Stimulated activated CD4-positive, alpha-beta T cell treated with anti-CD3 and anti-CD28 coated beads, Interleukin-4, amount 100 ng/mL, for 48 hours (primary cell): ENCODE measurements around the gene TUBB4B.
"Not testable (repeated sequence)": the region's sequence is repeated elsewhere in the genome, so short reads cannot be mapped to it uniquely, and the experiment has no call there.

Experiments
- DNase-seq, 2 donors: peaks; one replicate each; pipeline ENCODE4 v3.0.0-alpha.2; 2020; ENCODE audit warnings: low read depth in 2 of 2

The TUBB4B gene

GRCh38 chr9:137236238-137236935 lies 4.7 kb upstream of the TUBB4B start:
- peak; percentile 89 to 92 for DNase-seq

DNA sequence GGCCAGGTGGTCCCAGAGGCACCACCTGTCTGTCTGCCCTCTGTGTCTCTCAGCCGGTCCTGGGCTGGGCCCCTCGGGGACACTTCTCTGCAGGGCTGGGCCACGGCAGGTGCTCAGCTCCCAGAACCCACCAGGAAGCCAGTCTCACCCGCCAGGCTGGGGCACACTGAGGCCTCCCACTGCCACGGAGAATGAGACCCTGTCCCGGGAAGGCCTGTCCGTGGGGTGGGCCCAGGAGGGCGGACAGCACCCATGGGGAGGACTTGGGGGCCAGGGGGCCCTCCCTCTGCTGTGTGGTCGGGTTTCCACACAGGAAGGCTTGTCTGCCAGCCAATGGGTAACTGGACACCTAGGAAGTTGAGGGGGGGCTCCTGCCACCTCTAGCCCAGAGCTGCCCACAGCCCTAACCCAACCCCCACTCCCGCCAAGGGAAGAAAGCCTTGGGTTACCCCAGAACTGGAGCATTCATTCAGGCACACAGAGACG lies 4.1 kb upstream of the TUBB4B start:
- no peak for DNase-seq

DNA sequence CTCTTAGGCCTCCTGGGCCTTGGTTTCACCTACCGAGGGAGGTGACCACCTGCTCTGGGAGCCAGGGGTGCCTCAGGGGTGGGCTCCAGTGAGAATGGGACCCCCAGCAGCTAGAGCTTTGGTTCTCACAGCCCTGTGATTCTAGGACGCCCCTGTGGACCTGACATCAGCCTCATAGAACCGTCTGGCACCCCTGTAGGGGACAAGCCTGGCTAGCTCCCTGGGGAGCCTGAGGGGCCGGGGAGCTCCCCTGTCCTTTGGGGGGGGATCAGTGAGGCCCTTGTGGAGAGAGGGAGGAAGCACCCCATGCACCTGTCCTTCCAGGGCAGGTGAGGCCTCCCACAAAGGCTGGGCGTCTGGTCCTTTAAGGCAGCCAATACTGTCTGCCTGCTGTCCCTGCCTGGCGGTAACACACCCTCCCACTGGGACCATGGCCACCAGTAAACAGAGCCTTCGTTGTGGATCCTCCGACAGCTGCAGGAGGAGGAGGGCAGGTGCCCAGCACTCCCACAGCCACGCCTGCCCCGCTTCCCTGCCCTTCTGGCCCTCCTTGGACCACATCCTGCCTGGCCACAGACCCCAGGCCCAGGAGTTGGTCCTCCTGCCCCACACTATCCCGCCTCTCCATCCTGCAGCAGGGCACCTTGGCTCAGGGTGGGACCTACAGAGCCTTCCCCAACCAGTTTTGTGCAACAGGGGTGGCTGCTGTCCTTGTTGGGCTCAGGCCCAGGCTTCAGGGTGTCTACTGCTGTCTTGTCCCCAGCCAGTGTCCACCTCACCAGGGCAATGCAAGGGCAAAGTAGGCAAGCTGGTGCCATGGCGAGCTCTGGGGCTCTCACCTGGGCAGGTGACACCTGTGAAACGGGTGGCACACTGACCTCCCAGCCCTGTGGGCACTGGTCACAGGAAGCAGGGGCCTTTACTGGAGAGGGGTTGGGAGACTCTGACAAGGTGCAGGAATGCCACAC lies 3.0 kb upstream of the TUBB4B start:
- no peak for DNase-seq

DNA sequence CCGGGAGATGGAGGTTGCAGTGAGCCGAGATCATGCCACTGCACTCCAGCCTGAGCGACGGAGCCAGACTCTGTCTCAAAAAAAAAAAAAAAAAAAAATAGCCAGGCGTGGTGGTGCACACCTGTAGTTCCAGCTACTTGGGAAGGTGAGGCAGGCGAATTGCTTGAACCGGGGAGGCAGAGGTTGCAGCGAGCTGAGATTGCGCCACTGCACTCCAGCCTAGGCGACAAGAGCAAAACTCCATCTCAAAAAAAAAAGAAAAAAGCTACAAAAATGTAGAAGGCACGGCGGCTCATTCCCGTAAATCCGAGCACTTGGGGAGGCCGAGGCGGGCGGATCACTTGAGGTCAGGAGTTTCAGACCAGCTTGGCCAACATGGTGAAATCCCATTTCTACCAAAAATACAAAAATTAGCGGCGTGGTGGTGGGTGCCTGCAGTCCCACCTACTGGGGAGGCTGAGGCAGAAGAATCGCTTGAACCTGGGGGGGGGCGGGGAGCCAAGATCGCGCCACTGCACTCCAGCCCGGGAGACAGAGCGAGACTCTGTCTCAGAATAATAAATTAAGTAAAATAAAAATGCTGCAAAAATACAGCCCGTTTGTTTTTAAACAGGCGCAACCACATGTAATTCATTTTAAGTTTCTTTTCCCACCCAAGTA lies 1.4 kb upstream of the TUBB4B start:
- DNase-seq: not testable (repeated sequence)

DNA sequence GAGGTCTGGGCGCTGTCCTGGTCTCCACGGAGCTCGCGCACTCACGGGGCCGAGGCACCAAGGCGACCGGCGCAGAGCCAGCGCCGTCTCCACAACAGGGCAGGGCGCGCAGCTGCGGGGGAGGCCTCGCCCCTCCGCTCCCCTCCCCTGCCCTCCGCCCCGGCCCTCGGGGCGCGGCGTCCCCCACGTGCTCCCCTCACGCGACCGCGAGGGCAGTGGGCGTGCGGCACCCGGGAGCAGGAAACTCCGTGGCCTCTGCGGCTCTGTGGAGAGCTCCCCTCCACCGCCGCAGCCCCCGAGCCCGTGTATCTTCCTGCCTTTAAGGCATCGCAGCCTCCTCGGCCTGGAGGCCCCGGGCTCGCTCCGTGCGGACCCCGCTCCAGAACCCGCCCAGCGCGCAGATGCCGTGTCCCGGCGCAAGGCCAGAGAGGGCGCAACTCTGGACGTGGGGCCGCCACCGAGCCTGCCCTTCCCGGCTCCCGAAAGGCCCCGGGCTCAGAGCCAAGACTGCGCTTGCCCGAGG lies 708 bp upstream of the TUBB4B start:
- peak; percentile 56 to 68 for DNase-seq

DNA sequence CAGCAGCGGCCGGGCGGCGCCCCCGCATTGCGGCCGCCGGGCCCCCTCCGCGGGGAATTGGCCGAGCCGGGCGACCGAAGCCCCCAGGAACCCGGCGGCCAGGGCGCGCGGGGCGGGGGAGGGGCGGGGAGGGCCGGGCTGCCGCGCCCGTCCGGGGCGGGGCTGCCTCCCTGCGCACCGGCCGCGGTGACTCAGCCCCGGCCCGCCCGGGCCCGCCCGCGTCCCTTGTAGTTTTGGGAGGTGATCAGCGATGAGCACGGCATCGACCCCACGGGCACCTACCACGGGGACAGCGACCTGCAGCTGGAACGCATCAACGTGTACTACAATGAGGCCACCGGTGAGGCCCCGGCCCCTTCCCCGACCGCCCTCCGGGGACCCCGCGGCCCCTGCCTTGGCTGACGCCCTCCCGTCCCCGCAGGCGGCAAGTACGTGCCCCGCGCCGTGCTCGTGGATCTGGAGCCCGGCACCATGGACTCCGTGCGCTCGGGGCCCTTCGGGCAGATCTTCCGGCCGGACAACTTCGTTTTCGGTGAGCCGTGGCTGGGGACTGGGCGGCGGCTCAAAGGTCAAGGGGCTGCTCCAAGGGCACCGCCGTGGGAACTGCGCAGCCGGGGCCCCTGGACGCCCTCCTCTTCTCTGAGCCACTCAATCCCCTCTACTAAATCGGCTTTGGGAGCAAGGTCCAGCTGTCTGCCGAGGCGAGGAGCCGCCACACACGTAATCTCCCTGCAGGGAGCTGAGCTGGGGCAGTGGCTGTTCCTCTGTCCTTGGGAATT lies 592 bp downstream of the TUBB4B start:
- DNase-seq: peak; percentile 55 to 63

- DNase-seq: no peak
These were observed 1.4 kb downstream of the TUBB4B start for GRCh38 chr9:137242269-137243203.

DNA sequence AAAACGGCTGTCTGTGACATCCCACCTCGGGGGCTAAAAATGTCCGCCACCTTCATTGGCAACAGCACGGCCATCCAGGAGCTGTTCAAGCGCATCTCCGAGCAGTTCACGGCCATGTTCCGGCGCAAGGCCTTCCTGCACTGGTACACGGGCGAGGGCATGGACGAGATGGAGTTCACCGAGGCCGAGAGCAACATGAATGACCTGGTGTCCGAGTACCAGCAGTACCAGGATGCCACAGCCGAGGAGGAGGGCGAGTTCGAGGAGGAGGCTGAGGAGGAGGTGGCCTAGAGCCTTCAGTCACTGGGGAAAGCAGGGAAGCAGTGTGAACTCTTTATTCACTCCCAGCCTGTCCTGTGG lies 2.2 kb downstream of the TUBB4B start:
- not testable (repeated sequence) for DNase-seq

GRCh38 chr9:137243626-137244485 lies 2.8 kb downstream of the TUBB4B start:
- DNase-seq: no peak

DNA sequence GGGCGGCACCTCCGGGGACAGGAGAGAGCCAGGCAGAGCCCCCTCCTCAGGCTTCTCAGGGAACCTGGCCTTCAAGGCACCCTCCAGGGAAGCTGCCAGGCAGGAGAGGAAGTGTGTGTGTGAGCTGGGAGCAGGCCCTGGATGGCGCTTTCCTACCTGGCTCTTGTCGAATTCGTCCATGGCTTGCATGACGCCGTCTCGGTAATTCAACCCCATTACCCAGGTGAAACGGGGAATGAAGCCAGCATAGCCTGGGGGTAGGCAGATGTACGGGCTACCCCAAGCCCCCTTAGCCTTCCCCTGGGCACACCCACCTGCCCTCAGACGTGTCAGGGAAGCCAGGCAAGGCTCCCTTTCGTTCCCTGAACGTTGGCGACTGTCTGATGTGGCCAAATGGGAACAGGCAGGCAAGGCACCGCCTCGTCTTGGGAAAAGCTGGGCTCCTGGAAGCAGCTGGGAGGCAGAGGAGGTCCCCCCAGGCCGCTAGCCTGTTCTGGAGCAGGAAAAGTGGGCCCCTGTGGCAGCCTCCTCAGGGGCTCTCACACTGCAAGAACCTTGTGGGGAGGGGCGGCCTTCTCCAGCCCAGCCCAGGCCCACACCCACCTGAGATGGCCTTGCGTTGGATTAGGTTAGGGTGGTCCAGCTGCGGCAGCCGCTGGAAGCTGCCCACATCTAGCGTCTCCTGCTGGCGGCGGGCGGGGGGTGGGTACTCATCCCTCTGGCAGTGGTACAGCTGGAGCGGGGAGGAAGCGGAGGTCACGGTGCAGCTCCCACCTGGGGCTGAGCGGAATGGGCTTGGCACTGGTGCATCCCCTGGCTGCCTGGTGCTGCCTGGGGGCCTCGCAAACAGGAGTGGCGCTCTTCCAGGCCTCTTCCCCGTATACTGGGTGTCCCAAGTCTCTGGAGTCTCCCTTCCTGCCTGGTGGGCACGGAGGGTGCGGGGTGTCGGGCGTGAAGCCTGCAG lies 3.7 kb downstream of the TUBB4B start:
- DNase-seq: no peak

DNA sequence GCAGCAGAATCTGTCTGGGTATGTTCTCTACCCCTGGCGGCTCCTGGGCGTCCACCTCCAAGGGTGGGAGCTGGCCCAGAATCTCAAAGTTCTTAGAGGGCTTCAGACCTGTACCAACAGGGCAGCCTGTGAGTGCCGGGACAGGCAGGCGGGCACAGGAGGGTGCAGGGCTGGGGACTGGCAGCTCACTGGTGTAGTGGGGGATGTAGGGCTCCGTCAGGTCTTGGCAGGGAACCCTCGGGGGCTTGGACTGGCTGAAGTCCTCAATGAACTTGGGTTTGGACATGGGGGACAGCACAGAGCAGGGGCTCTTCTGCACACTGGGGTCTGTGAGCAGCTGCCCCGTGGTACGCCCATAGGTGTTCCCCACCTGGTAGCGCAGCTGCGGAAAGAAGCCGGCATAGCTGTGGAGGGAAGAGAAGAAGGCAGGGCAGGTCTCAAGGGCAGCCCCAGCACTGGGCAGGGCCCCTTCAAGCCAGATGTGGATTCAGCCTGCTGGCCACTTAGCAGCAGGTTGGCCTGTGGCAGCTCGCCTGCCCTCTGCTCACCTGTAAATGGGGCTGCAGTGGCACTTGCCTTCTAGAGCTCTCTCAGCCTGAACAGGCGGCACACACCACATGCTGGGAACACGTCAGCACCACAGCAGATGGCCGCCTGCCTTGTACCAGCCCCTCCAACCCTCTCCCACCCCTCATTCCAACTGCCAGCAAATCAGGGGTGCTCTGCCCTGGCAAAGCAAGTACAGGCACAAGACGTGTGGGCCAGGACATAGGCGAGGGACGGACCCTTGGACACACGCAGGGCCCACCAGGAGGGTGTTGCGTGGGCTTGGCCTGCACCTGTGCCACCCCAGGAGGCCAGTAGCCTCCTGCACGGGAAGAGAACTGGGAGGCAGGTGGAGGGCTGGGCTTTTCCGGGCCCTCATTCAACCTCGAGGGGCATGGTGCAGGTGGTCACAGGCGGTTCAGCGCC lies 4.6 kb downstream of the TUBB4B start:
- no peak for DNase-seq

DNA sequence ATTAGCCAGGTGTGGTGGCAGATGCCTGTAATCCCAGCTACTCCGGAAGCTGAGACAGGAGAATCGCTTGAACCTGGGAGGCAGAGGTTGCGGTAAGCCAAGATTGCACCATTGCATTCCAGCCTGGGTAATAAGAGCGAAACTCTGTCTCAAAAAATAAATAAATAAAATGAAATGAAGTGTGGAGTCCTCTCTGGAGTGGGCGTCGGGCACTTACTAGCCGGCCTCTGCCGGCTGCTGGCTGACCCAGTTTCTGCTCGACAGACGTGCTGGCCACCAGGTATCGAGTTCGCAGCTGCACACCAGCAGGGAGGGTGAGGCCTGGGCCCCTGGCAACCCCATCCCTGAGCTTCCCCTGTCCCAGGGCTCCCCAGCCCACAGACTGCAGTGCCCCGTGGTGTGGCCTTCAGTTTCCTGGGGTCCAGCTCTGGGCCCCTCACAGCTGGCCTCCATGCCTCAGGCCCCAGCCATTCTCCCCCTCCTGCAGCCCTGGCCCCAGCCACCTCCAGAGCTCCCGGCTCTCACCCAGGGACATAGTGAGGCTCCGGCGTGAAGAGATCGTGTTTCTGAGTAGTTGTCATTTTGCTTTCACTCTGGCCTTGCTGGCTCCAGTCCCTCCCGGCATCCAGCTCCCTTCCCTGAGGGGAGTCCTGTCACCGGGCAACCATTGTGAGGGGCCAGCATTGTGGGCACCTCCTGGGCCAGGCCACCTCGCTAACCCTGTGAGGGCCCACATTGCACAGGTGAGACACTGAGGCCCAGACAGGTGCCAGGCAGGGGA lies 6.2 kb downstream of the TUBB4B start:
- DNase-seq: no peak

DNA sequence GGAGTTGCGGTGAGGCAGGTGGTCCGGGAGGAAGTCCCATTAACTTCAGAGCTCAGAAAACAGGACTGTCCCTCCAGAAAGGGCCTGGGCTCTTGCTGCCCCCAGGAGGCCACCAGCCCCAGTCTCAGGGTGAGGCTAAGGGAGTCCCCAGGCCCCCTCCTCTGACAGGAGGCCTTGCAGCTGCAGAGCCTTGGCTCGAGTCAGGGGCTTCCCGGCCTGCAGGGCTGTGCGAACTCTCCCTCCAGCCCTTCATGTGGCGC lies 6.8 kb downstream of the TUBB4B start:
- DNase-seq: no peak

DNA sequence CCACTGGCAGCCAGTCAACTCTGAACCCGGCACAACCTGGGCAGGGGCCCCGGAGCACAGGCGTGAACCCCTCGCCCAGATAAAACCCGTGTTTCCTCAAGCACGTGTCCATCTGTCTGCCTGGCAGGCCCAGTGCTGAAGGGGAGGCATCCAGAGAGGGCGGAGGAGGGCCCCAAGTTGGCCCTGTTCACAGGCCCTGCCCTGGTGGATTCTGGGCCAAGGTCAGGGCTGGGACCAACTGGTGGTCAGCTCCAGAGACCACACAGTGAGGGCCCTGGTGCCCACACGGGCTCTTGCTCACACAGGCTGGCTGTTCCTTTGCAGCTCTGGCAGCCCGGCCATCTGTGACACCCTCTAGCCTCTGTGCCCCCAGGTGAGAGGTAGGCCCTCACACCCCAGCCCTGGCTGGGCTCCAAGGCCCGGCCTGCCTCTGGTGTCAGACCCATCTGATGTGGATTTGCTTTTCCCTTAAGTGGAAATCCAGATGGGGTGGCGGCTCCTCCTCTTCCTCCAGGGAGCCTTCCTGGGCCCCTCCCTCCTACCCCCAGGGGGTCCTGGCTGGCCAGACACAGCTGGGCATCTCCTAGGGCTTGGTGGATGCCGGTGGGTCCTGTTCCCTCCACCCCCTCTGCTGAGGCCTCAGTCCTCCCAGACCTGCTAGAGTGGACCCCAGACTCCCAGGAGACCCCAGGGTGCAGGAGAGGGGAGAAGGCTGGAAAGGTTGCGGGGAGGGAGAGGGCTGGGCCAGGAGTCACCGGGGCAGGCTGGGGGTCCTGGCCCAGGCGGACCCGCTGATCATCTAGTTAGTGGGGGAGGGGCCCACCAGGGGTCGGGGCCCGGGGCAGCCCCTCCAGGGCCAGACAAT lies 9.5 kb downstream of the TUBB4B start:
- DNase-seq: no peak

DNA sequence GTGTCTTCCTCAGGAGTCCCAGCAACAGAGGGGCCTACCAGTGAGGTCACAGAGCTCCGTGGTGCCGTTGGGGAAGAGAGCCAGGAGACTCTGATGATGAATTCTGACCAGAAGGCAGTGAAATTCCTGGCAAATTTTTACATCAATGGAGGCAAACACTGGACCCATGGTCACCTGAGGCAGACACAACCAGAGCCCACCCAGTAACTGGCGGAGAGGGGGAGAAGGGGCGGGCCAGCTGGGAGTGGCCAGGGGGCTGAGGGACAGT lies 10.0 kb downstream of the TUBB4B start, which contains the start of gene STPG3:
TSS of gene STPG3 (plus strand) at position 93 of the 268 bp plus-strand sequence. CDS start at position 94, 1 bp downstream.
- DNase-seq: no peak
